Muscle of back (tissue), 11 donors: ENCODE results near the gene ACACA. TPM values are rescaled to one million over a fixed set of nuclear protein-coding genes. Genes with fewer than 3 reads are reported as not detected.
A peak's percentile ranks its signal among the peaks of the same experiment; 100 is the strongest.
"Not testable (repeated sequence)": the region's sequence is repeated elsewhere in the genome, so short reads cannot be mapped to it uniquely, and the experiment has no call there.

Experiments used
- DNase-seq, 3 donors: peaks; one replicate each; pipeline versions ENCODE4 v3.0.0 to v3.0.0-alpha.2; 2013
- polyA plus RNA-seq, 10 donors: library from polyadenylated mRNA; unstranded; fragments of 120-200 nt; gene quantifications; one replicate each; pipeline ENCODE4 v1.2.1, GENCODE V29; 2013; ENCODE audit not compliant: insufficient read length in 10 of 10

ACACA gene
- polyA plus RNA-seq, 10 donors, result 19.5 to 37.2 (median 28.1) TPM

DNA sequence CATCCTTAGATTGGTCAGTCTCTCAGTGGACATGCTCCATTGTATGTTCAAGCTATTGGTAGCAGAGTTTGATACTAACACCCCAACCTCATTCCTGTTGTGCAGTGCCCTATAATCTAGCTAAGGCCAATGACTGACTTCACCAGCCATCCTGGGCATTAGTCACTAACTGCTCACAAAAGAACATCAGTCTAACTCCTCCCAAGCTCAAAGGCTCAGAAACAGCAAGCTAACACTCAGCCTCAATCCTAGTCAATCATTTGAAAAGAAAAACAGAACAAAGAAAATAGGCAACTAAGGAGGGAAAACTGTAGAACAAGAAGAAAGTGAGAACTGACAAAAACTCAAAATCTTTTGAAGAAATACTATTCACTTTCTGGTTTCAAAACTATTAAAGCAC is 229.9 kb downstream of the ACACA start:
- DNase-seq, result no peak

- peak; percentile 8 to 43 (median 12) for DNase-seq
Observed at GRCh38 chr17:37174205-37174604, 232.4 kb downstream of the ACACA start.

GRCh38 chr17:37170881-37171425 is 235.7 kb downstream of the ACACA start:
- no peak for DNase-seq

- peak in 2 of 3 donors; percentile 7 to 20 for DNase-seq
Observed at GRCh38 chr17:37168731-37169353, 237.8 kb downstream of the ACACA start.

DNA sequence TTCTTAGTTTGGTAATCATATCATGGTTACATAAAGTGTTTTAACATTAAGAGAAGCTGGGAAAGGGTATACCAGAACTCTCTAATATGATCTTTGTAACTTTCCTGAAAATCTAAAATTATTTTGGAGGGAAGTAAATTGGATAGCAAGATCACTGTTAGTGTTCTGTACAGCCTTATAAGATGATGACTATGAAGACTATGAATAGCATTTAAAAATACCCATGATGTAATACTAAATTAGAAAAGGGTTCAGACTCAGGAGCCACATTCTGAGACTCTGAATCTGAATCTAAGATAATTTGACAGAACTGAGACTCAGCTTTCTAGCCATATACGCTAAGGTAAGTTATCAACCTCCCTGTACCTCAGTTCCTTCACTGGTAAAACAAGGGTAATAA is 238.9 kb downstream of the ACACA start:
- no peak for DNase-seq

DNA sequence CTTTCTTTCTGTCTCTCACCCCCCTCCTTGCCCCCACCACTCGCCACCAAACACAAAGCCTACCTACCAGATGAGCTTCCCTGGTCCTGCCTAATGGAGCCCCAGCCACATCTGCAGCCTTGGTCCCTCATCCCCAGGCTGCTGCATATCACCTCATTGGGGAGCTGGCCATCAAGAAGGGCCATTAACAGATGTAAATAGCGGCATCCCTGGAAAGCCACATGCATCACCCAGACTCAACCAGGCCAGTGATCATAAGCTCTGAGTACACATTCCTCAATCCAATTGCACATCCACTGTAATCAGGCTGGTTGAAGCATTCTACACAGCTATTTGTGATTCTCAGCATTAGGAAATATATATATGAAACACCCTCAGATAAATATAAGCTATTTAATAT is 242.6 kb downstream of the ACACA start:
- DNase-seq, result no peak

- DNase-seq, result no peak
Observed at GRCh38 chr17:37162800-37163199, 243.8 kb downstream of the ACACA start.

DNA sequence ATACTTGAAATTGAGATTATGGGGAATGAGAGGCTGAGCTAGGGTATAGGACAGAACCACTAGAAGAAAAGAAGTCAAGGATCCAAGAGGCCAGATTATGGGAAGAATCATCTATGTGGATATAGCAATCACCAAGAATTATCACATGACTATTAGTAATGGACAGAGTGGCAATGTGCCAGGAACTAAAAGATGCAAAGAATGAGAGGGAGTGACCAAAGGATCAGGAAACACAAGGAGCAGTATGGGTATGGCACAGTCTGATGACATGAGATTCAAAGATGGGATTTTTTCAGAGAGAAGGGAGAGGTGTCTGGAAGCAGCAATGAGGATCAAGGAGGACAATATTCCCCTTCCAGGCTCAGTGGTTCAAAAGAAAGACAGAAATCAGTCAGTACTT is 245.7 kb downstream of the ACACA start:
- peak in 1 of 3 donors; percentile 6 for DNase-seq

GRCh38 chr17:37158290-37158689 is 248.3 kb downstream of the ACACA start:
- DNase-seq, result no peak

DNA sequence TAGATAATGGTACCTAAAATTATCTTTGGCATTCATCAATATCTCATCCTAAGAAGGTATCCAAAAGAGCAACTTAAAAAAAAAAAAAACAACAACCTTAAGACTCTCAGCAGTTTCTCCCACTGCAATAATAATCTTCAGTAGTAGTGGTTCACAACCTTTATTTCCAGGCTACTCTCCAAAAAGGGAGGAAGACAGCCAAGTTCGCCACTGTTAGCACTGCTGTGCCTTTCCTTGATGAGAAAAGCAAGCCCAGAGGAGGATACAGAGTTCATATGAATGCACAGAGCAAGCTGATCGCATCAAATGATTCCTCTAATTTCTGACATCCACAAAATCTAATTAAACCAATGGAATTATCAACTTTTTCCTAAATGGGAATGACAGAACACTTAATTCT is 258.5 kb downstream of the ACACA start:
- peak; percentile 31 to 76 (median 73) for DNase-seq

GRCh38 chr17:37147301-37147812 is 259.3 kb downstream of the ACACA start:
- no peak for DNase-seq

DNA sequence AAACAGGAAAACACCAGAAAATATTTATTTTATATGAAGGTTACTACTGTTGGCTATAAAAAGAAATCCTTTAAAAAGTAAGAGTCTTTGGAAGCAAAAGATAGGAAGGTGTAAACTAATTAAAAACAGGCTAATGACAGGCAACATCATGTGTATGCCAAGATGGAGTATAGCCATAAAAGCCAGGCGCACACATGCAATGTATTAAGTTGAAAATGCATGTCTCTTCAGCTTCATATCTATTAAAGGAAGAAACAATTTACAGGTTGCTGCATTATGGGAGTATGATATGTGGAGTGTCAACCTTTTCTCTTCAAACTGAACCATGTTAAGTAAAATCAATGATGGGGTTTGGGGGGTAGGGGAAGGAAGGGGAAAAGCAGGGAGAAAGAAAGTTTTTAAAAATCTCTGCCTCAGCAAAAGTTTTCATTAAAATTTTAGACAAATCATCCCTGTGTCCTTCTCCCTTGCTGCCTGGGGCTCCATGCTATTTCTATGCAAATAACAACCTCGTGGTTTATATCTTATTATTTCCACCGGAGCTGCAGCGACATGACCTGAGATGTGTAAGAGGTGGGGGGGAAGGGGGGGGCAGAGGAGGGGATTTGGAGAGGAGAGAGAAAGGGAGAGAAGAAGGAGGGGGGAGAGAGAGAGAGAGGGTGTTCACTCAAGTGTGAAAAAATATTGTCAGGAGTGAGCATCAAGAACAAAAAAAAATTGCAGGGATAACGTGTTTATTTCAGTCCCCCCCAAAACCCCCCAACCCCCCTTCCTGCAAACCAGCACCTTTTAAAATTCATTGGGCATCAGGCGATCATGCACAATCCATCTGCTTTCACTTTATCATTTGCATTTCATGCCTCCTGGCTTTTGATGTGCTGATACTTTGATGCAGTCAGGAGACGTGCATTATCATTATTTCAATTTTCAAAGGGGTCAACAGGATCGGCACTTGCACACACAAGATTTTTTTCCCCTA is 260.3 kb downstream of the ACACA start:
- DNase-seq, result no peak

DNA sequence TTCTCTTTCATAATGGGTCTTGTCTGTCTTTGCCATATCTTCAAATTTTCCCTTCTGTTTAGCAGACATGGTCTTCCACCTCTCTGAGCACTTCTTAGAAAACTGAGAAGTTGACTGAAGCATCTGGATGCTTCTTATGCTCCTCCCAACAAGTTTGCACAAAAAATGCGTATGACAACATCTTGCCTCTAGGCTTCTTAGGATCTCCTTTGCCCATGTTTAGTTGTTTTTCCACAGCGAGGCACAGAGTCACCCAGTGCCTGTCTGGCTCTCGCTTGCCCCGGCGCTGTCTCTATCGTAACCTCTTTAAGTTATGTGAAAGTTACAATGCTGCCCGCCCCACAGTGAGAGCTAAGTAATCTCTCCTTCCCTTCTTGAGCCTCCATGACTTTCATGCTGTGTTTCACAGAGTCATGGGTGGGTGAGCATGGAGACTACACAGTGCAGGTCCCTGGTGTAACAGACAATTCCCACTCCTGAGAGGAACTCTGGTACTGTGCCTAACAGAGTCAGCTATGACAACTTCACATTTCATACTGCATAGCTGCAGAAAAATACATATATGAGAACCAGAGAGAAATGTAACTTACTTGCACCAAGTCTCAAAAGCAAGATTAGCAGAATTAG is 262.4 kb downstream of the ACACA start:
- no peak for DNase-seq

DNA sequence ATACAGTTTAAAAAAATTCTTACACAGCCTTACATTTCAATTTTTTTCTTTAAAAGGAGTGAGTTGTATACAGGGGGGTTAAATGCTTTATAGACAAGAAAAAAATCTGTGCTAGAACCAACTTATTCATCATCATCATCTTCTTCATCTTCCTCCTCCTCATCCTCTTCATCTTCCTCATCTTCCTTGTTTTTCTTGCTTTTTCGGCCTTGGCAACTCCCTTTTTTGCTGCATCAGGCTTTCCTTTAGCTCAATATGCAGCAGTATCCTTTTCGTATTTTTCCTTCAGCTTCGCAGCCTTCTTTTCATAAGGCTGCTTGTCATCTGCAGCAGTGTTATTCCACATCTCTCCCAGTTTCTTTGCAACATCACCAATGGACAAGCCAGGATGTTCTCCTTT is 263.1 kb downstream of the ACACA start:
- DNase-seq, result not testable (repeated sequence)

DNA sequence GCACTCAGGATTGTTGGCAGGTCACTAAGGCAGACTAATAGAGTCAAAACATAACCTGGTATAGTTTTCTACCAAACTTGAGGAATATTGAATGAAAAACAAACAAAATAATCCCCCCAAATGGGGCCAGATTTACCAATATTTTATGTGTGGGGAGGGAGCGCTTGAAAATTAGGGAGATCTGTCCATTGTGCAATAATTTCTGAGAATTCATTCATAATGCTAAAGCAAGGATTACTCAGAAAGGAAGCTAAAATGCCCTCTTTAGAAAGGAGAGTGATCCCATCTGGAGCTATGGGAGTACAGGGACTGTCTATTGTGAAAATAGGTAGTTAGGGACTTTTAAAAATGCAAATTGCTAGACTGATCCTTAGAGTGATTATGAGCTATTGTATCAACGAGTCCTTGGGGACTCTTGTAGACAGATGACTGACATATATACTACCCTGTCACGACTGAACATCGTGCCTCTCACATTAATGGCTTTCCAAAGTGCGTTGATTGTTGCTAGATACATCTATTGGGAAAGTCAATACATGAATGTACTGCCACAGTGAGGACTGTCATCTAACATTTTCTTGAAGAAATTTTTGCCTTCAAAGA is 264.2 kb downstream of the ACACA start:
- no peak for DNase-seq

- no peak for DNase-seq
Observed at GRCh38 chr17:37138571-37139120, 268.0 kb downstream of the ACACA start.

GRCh38 chr17:37137906-37138514 is 268.6 kb downstream of the ACACA start:
- no peak for DNase-seq

GRCh38 chr17:37137070-37137610 is 269.5 kb downstream of the ACACA start:
- DNase-seq, result no peak

GRCh38 chr17:37135576-37135975 is 271.1 kb downstream of the ACACA start:
- no peak for DNase-seq

DNA sequence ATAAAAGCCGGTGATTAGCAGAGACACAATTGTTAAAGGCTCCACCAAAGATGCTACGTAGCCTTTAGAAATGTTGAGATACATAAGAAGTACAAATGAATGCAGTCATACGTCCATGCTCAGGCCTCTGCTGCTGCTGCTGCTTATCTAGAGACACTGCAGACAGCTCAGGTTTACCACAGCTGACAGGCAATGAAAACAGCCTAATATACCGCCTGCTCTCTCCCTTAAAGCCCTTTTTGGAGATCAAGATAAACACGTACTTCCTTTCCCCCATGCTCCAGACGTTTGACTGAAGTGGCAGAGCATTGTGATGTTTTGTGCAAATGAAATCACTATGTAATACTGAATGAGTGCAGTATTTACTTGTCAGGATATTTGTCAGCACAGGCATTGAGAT is 272.6 kb downstream of the ACACA start:
- DNase-seq, result no peak

DNA sequence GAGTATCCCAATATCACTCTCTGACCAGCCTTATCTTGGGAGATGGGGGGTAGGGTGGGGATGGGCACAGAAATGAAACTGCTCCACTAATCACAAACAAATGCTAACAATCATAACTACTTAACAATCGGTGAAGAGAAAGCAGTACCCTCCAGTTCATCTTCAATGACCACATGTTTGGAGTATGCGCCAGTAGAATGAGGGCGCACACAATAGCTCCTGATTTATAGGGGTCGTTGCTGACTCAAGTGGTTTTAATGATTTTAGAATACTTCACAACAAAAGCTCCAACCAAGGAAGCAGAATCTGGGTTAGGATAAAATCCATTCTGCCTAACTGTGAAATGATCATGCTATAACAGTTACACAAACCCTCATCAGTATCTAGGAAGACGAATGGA is 273.5 kb downstream of the ACACA start:
- DNase-seq, result no peak
